Activated naive CD4-positive, alpha-beta T cell treated with anti-CD3 and anti-CD28 coated beads, Interleukin-2, amount 50 U/mL, for 72 hours (primary cell): ENCODE results near the gene MSANTD1. TPM values are rescaled to one million over a fixed set of nuclear protein-coding genes. Genes with fewer than 3 reads are reported as not detected.

Source experiments
- ATAC-seq, 2 donors: fragments of 150-1000 bp; cut with Tn5 transposase; 2 replicates each; pipeline ENCODE4 v1.10.0; 2021; ENCODE audit warnings: mild to moderate bottlenecking in 2 of 2, moderate library complexity in 2 of 2
- DNase-seq, 2 donors: peaks; one replicate each; pipeline ENCODE4 v3.0.0; 2021 to 2022; ENCODE audit warnings: low spot score in 2 of 2
- H3K27ac Mint-ChIP-seq, 2 donors: one replicate each; pipeline ENCODE4 v1.8.0; 2022; ENCODE audit warnings: mild to moderate bottlenecking in 2 of 2, mixed read lengths in 2 of 2
- H3K36me3 Mint-ChIP-seq, 2 donors: one replicate each; pipeline ENCODE4 v1.8.0; 2022; ENCODE audit warnings: mixed read lengths in 2 of 2
- H3K9me3 Mint-ChIP-seq, 2 donors: one replicate each; pipeline ENCODE4 v1.8.0; 2022; ENCODE audit warnings: mixed read lengths in 2 of 2
- total RNA-seq, 2 donors: library from RNA; stranded (reverse); gene quantifications; one replicate each; pipeline ENCODE4 v1.2.3, GENCODE V29; 2022

Gene MSANTD1
- total RNA-seq, 2 donors from 2014 or later: 0.48 to 1.6 TPM

GRCh38 chr4:3237712-3238560 lies 11.0 kb upstream of the MSANTD1 start:
- no peaks in the 10 kb centered on the region for H3K9me3 Mint-ChIP-seq
- H3K27ac Mint-ChIP-seq: no peak overlapping the region
- H3K36me3 Mint-ChIP-seq: no peaks in the 10 kb centered on the region
- ATAC-seq: no peak
- DNase-seq: no peak

GRCh38 chr4:3238721-3239120 lies 10.2 kb upstream of the MSANTD1 start:
- Mint-ChIP-seq H3K27ac (no peak overlapping the region), H3K36me3 (no peaks in the 10 kb centered on the region), H3K9me3 (no peaks in the 10 kb centered on the region)
- DNase-seq (no peak), ATAC-seq (no peak)

GRCh38 chr4:3239303-3239702 lies 9.7 kb upstream of the MSANTD1 start:
- Mint-ChIP-seq H3K27ac (peak overlapping the region in 1 of 2 donors; percentile 14), H3K9me3 (no peaks in the 10 kb centered on the region), H3K36me3 (no peaks in the 10 kb centered on the region)
- no peak for ATAC-seq
- no peak for DNase-seq

GRCh38 chr4:3239998-3240920 lies 8.7 kb upstream of the MSANTD1 start:
- ATAC-seq (no peak), DNase-seq (no peak)
- no peak overlapping the region for H3K27ac Mint-ChIP-seq
- no peaks in the 10 kb centered on the region for H3K36me3 Mint-ChIP-seq
- H3K9me3 Mint-ChIP-seq: no peaks in the 10 kb centered on the region

GRCh38 chr4:3240936-3241522 lies 7.9 kb upstream of the MSANTD1 start:
- Mint-ChIP-seq H3K9me3 (no peaks in the 10 kb centered on the region), H3K36me3 (no peaks in the 10 kb centered on the region), H3K27ac (peak overlapping the region in 1 of 2 donors; percentile 81)
- ATAC-seq: no peak
- no peak for DNase-seq

- H3K36me3 Mint-ChIP-seq: no peaks in the 10 kb centered on the region
- DNase-seq (no peak), ATAC-seq (no peak)
- H3K9me3 Mint-ChIP-seq: no peaks in the 10 kb centered on the region
- peak overlapping the region; percentile 40 to 41 for H3K27ac Mint-ChIP-seq
Observed at GRCh38 chr4:3241898-3242524, 6.9 kb upstream of the MSANTD1 start.

- peak in 1 of 2 donors; percentile 19 for ATAC-seq
- Mint-ChIP-seq H3K9me3 (no peaks in the 10 kb centered on the region), H3K36me3 (no peaks in the 10 kb centered on the region), H3K27ac (peak overlapping the region; percentile 40 to 44)
- DNase-seq: no peak
Observed at GRCh38 chr4:3243136-3243780, 5.7 kb upstream of the MSANTD1 start.

- DNase-seq (no peak), ATAC-seq (no peak)
- no peaks in the 10 kb centered on the region for H3K36me3 Mint-ChIP-seq
- H3K27ac Mint-ChIP-seq: peak overlapping the region in 1 of 2 donors; percentile 39
- no peaks in the 10 kb centered on the region for H3K9me3 Mint-ChIP-seq
Observed at GRCh38 chr4:3244002-3244401, 5.0 kb upstream of the MSANTD1 start.

- no peak for ATAC-seq
- Mint-ChIP-seq H3K9me3 (no peaks in the 10 kb centered on the region), H3K27ac (no peak overlapping the region), H3K36me3 (no peaks in the 10 kb centered on the region)
- DNase-seq: no peak
Observed at GRCh38 chr4:3244747-3245146, 4.2 kb upstream of the MSANTD1 start.

GRCh38 chr4:3245676-3246075 lies 3.3 kb upstream of the MSANTD1 start:
- no peak for ATAC-seq
- no peak for DNase-seq
- no peaks in the 10 kb centered on the region for H3K9me3 Mint-ChIP-seq
- H3K27ac Mint-ChIP-seq: peak overlapping the region in 1 of 2 donors; percentile 18
- no peaks in the 10 kb centered on the region for H3K36me3 Mint-ChIP-seq

- DNase-seq: no peak
- no peak for ATAC-seq
- peak overlapping the region; percentile 18 to 68 for H3K27ac Mint-ChIP-seq
- no peaks in the 10 kb centered on the region for H3K36me3 Mint-ChIP-seq
- H3K9me3 Mint-ChIP-seq: no peaks in the 10 kb centered on the region
Observed at GRCh38 chr4:3246458-3247398, 2.2 kb upstream of the MSANTD1 start.

- H3K9me3 Mint-ChIP-seq: no peaks in the 10 kb centered on the region
- H3K27ac Mint-ChIP-seq: no peak overlapping the region
- no peaks in the 10 kb centered on the region for H3K36me3 Mint-ChIP-seq
- ATAC-seq (no peak), DNase-seq (no peak)
Observed at GRCh38 chr4:3247399-3248177, 1.4 kb upstream of the MSANTD1 start.

- Mint-ChIP-seq H3K27ac (no peak overlapping the region), H3K36me3 (no peaks in the 10 kb centered on the region), H3K9me3 (no peaks in the 10 kb centered on the region)
- ATAC-seq (no peak), DNase-seq (no peak)
Observed at GRCh38 chr4:3248178-3248480, 830 bp upstream of the MSANTD1 start.

- no peaks in the 10 kb centered on the region for H3K36me3 Mint-ChIP-seq
- no peaks in the 10 kb centered on the region for H3K9me3 Mint-ChIP-seq
- DNase-seq (no peak), ATAC-seq (no peak)
- H3K27ac Mint-ChIP-seq: peak overlapping the region in 1 of 2 donors; percentile 73
Observed at GRCh38 chr4:3249711-3250437, 915 bp downstream of the MSANTD1 start.
